Activated naive CD4-positive, alpha-beta T cell (primary cell): ENCODE data around the gene RAI1.

Experiments used
- DNase-seq, 4 experiments: peaks; one replicate each; lab custom pipeline; 2025; lab: John Stamatoyannopoulos, UW

RAI1 gene

GRCh38 chr17:17698371-17698770 is 17.1 kb downstream of the RAI1 start:
- DNase-seq, result no peak

GRCh38 chr17:17698869-17699351 is 17.7 kb downstream of the RAI1 start:
- no peak for DNase-seq

- no peak for DNase-seq
Observed at GRCh38 chr17:17699491-17699890, 18.2 kb downstream of the RAI1 start.

- DNase-seq, result no peak
Observed at GRCh38 chr17:17700251-17700969, 19.2 kb downstream of the RAI1 start.

- DNase-seq, result no peak
Observed at GRCh38 chr17:17701112-17701511, 19.9 kb downstream of the RAI1 start.

- no peak for DNase-seq
Observed at GRCh38 chr17:17701658-17702057, 20.4 kb downstream of the RAI1 start.

GRCh38 chr17:17702449-17703139 is 21.3 kb downstream of the RAI1 start:
- DNase-seq, result no peak

- DNase-seq, result no peak
Observed at GRCh38 chr17:17703140-17703919, 22.1 kb downstream of the RAI1 start.

GRCh38 chr17:17704931-17705330 is 23.7 kb downstream of the RAI1 start:
- DNase-seq, result no peak

- DNase-seq, result no peak
Observed at GRCh38 chr17:17706140-17707060, 25.1 kb downstream of the RAI1 start.

- DNase-seq, result no peak
Observed at GRCh38 chr17:17708295-17708694, 27.0 kb downstream of the RAI1 start.

- no peak for DNase-seq
Observed at GRCh38 chr17:17708816-17709215, 27.6 kb downstream of the RAI1 start.

GRCh38 chr17:17709815-17710321 is 28.6 kb downstream of the RAI1 start:
- DNase-seq, result no peak

- DNase-seq, result no peak
Observed at GRCh38 chr17:17710355-17710727, 29.1 kb downstream of the RAI1 start.

- no peak for DNase-seq
Observed at GRCh38 chr17:17710728-17711541, 29.7 kb downstream of the RAI1 start.

GRCh38 chr17:17711641-17712162 is 30.4 kb downstream of the RAI1 start:
- no peak for DNase-seq

GRCh38 chr17:17712268-17712924 is 31.1 kb downstream of the RAI1 start:
- DNase-seq, result no peak

- no peak for DNase-seq
Observed at GRCh38 chr17:17713839-17714238, 32.6 kb downstream of the RAI1 start.

- DNase-seq, result no peak
Observed at GRCh38 chr17:17714261-17714866, 33.1 kb downstream of the RAI1 start.
